GM18873 (cell line): ENCODE data around the gene SEMA3C.

Experiments used
- ATAC-seq: cut with Tn5 transposase; IDR thresholded peaks from one replicate; pipeline ENCODE4 v1.9.1; 2021; ENCODE audit warnings: mild to moderate bottlenecking, moderate library complexity, moderate number of reproducible peaks; ENCODE audit not compliant: unreplicated experiment, low FRiP score

SEMA3C gene

GRCh38 chr7:80829527-80829926, 89.3 kb downstream of the SEMA3C start:
- no peak for ATAC-seq

GRCh38 chr7:80827239-80827633, 91.6 kb downstream of the SEMA3C start:
- ATAC-seq = no peak

- ATAC-seq = no peak
Measured at GRCh38 chr7:80826520-80827238, 92.2 kb downstream of the SEMA3C start.

DNA sequence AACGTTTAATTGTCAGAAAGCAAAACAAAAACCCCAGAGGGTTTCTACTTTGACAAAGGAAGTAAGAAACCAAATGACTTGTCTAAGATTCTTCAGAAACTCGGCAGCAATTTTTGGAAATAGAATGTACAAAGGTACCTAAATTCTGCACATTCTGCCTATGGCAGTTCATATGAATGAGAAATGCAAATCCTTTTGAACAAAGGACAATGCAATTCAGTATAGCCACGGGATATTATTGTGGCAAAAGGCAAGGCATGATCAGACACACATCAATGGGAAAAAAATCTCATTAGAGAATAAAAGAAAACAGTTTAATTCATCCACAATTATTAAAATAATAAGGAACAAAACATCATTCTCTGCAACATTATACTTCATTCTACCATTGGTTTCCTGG, 93.4 kb downstream of the SEMA3C start:
- ATAC-seq = no peak

DNA sequence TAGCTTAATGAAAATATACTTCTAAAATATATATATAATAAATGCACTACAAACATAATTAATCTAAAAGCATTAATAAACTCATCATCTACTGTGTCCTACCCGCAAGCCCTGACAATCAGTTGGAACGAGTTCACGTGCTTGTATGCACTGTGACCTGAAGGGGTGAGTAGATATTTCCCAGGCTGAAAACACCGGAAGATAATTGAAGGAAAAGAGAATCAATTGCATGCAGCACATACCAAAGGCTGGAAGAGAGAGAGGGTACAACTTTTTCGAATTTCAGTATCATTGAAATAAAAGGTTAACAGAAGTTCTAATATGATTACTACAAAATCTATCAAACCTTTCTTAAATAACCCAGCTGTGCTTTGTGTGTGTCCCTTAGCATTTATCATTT, 94.6 kb downstream of the SEMA3C start:
- no peak for ATAC-seq

- no peak for ATAC-seq
Measured at GRCh38 chr7:80823057-80823456, 95.8 kb downstream of the SEMA3C start.

- no peak for ATAC-seq
Measured at GRCh38 chr7:80821771-80822319, 97.0 kb downstream of the SEMA3C start.

DNA sequence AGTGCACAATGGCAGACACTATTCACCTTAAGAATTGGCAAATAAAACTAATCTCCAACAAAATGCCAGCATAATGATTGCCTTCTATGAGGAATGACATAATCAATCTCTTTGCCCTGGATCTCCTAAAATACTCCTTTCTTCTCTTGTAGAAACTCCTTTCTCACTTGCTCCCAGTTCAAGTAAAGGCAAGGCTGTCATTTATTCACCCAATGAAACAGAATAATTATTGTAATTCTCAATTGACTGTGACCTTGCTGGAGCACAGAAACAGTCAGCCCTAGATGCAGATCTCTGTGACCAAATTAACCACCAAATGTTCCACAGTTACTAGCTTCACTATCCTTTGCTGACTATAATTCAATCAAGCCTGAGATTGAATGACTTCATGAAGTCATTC, 99.3 kb downstream of the SEMA3C start:
- no peak for ATAC-seq

DNA sequence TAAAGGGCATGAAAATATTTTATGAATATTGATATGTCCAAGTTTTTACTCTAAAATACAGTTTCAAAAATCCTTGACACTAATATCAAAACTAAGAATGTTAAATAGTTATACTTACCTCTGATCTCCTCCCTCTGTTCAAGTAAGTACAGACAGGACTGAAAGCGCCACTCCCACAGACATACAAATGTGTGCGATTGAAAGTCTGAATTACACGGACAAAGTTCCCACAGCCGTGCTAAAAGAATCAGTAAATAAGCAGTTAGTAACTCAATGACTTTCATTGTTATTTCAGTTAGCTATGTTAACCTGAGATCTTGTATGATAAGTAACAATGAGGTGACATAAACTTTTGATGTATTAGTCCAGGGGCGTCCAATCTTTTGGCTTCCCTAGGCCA, 100.7 kb downstream of the SEMA3C start:
- ATAC-seq = no peak

- ATAC-seq = no peak
Measured at GRCh38 chr7:80816806-80817205, 102.0 kb downstream of the SEMA3C start.

- no peak for ATAC-seq
Measured at GRCh38 chr7:80815733-80816132, 103.1 kb downstream of the SEMA3C start.

DNA sequence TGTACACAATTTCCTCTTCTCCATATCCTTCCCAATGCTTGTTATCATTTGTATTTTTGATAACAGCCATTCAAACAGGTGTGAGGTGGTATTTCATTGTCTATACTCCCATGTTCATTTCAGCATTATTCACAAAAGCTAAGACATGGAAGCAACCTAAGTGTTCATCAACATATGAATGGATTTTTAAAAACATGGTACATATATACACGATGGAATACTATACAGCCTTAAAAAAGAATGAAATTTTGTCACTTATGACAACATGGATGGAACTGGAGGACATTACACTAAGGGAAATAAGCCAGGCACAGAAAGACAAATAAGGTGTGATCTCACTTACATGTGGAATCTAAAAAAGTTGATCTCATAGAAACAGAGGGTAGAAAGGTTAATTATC, 109.3 kb downstream of the SEMA3C start:
- no peak for ATAC-seq

DNA sequence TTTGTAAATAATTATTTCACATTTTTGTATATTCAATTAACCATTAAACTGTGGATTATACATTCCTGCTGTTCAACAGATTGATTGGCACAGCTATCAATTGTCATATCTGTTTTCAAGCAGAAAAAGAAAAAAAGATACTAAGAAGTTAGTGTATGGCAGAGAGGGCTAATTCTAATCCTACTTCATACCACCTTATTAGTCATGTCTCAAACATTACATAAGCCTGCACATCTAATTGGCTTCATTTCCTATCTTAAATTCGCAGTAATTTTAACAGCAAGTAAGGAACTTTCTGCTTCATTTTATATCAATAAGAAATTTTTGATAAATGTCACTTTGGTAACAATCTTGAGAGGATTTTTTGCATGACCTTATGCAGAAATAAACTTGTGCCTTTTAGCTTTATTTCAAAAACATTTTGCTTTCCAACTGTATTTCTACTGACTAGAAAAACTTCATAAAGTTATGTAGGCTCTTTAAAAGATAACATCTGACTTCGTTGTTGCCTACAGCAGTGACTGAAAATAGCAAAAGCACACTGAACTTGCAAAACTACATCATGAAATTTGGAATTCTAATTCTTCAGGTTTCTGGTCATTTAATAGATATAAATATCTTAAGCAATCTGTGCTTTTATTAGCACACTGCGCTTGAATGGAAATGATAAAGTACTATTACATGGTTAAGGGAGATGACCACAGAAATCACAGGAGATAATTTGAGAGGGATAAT, 111.5 kb downstream of the SEMA3C start:
- ATAC-seq = no peak

GRCh38 chr7:80806663-80807062, 112.2 kb downstream of the SEMA3C start:
- ATAC-seq = no peak

- no peak for ATAC-seq
Measured at GRCh38 chr7:80804589-80804988, 114.3 kb downstream of the SEMA3C start.

DNA sequence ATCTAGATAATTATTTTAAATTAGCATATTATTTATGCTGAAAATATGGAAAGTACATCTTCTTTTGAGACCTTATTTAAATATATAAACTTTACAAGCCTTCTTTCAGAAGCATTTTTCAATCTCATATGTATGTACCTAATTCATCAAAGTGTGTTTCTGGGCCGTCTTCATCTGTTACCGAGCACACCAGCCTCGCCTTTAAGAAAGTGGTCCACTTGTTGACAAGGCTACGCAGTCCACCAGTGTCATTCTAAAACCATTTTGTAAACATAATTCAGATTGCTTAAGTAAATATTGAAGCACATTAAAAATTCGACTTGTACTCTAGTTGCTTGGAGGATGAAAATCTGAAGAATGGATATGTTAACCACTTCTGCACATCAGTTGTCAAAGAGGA, 116.3 kb downstream of the SEMA3C start:
- ATAC-seq = no peak

GRCh38 chr7:80794631-80795573, 123.9 kb downstream of the SEMA3C start:
- no peak for ATAC-seq

DNA sequence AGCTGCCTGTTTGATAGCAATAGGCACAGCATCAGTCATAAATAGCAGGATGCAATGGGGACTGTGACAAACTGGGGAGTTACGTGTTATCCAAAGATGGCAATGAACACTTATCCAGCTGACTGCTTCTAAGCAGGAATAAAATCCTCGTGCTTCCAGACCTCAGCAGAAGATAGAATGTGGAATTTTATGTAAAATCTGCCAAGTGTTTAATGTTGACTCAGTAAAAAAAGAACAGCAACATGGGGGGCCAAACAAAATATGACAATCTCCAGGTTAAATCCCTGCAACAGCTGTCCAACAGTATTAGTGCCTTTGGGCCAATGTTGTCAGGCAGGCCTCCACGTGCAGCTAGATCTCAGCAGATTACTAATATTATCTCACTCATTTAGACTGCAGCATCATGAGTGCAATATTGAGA, 127.3 kb downstream of the SEMA3C start:
- ATAC-seq = no peak

DNA sequence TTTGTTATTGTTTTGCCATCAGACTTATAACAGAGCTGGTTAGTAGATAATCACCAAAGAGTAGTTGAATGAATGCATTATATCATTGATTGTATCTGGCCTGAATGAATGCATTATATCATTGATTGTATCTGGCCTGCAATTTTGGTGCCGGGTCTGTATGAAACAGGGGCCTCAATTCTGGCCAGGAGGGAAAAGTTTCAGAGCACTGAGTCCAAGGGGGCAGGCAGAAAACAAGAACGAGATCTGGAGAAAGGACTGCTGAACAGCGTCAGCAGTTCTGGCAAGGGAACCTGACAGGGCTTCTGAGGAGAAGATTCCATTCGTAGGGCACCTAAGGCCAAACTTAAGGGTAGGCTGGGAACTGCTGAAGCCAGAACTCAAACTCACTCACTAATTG, 128.0 kb downstream of the SEMA3C start:
- ATAC-seq = no peak

GRCh38 chr7:80787721-80788120, 131.1 kb downstream of the SEMA3C start:
- no peak for ATAC-seq
